GM19328 (cell line): ENCODE measurements around the gene METRN.
"Not testable (repeated sequence)": the region's sequence is repeated elsewhere in the genome, so short reads cannot be mapped to it uniquely, and the experiment has no call there.

ENCODE experiments used
- ATAC-seq: cut with Tn5 transposase; IDR thresholded peaks from one replicate; pipeline ENCODE4 v1.9.1; 2021; ENCODE audit warnings: mild to moderate bottlenecking, moderate library complexity; ENCODE audit not compliant: unreplicated experiment

The METRN gene

GRCh38 chr16:708959-709358 lies 6.0 kb upstream of the METRN start:
- no peak for ATAC-seq

GRCh38 chr16:709566-710499 lies 5.1 kb upstream of the METRN start:
- no peak for ATAC-seq

GRCh38 chr16:710500-711075 lies 4.3 kb upstream of the METRN start:
- no peak for ATAC-seq

- no peak for ATAC-seq
Observed at GRCh38 chr16:711084-711483, 3.8 kb upstream of the METRN start.

GRCh38 chr16:711548-712320 lies 3.2 kb upstream of the METRN start:
- ATAC-seq, result no peak

GRCh38 chr16:712740-713250 lies 2.1 kb upstream of the METRN start:
- ATAC-seq, result not testable (repeated sequence)

GRCh38 chr16:714079-714478 lies 839 bp upstream of the METRN start:
- ATAC-seq, result no peak

GRCh38 chr16:715477-716199 lies 720 bp downstream of the METRN start:
- no peak for ATAC-seq

GRCh38 chr16:716200-716568 lies 1.3 kb downstream of the METRN start:
- ATAC-seq, result no peak

- no peak for ATAC-seq
Observed at GRCh38 chr16:716768-717325, 1.9 kb downstream of the METRN start.

GRCh38 chr16:717450-718245 lies 2.7 kb downstream of the METRN start:
- no peak for ATAC-seq

GRCh38 chr16:718389-718788 lies 3.5 kb downstream of the METRN start:
- ATAC-seq, result no peak

- no peak for ATAC-seq
Observed at GRCh38 chr16:718922-719321, 4.0 kb downstream of the METRN start.

- no peak for ATAC-seq
Observed at GRCh38 chr16:719815-720446, 5.0 kb downstream of the METRN start.

GRCh38 chr16:720447-720989 lies 5.6 kb downstream of the METRN start:
- ATAC-seq, result peak; percentile 13

- ATAC-seq, result peak; percentile 73
Observed at GRCh38 chr16:720990-721764, 6.3 kb downstream of the METRN start, which contains the start of gene ANTKMT. Gene ANTKMT (plus strand): TSS chr16:721146. CDS start chr16:721275, 129 bp downstream.

- ATAC-seq, result no peak
Observed at GRCh38 chr16:721765-722540, 7.0 kb downstream of the METRN start.
